HepG2 (cell line): ENCODE measurements around the gene FAM234A.

Experiments used
- GATAD2A ChIP-seq: IDR thresholded peaks from 2 replicates; pipeline ENCODE4 v1.6.1; 2016
- HOXD1 ChIP-seq: sonication (generic); formaldehyde crosslinking; IDR thresholded peaks from 2 replicates; pipeline ENCODE4 v1.5.0; 2020; ENCODE audit warnings: missing genetic modification reagents
- NBN ChIP-seq: fragments of 450-650 bp; conservative IDR thresholded peaks from 2 replicates; pipeline ENCODE4 v1.6.1; 2017
- RFX5 ChIP-seq: IDR thresholded peaks from 2 replicates; pipeline ENCODE4 v1.6.1; 2011; ENCODE audit warnings: low read depth, low read length, improper control_type of control experiment
- SALL2 ChIP-seq: sonication (generic); formaldehyde crosslinking; IDR thresholded peaks from 2 replicates; pipeline ENCODE4 v1.8.1; 2023; ENCODE audit warnings: mild to moderate bottlenecking, missing genetic modification reagents, inconsistent platforms
- TP53 ChIP-seq: sonication (generic); formaldehyde crosslinking; conservative IDR thresholded peaks from 2 replicates; pipeline ENCODE4 v1.4.0; 2020; ENCODE audit warnings: missing genetic modification reagents
- ZBTB7A ChIP-seq: sonication (generic); formaldehyde crosslinking; IDR thresholded peaks from 2 replicates; pipeline ENCODE4 v1.8.0; 2022; ENCODE audit warnings: mild to moderate bottlenecking, missing genetic modification reagents
- ZNF24 ChIP-seq: fragments of 450-650 bp; IDR thresholded peaks from 2 replicates; pipeline ENCODE4 v1.6.1; 2017; ENCODE audit warnings: antibody characterized with exemption, mild to moderate bottlenecking
- TF ChIP-seq, protein P1 (sequence below): sonication (generic); formaldehyde crosslinking; IDR thresholded peaks from 2 replicates; pipeline ENCODE4 v1.4.0; 2020; ENCODE audit warnings: missing genetic modification reagents
- TF ChIP-seq, protein P2 (sequence below): IDR thresholded peaks from 2 replicates; pipeline ENCODE4 v1.6.1; 2016; ENCODE audit warnings: low read depth, control low read depth
- TF ChIP-seq, protein P3 (sequence below): sonication (generic); formaldehyde crosslinking; IDR thresholded peaks from 2 replicates; pipeline ENCODE4 v1.4.0; 2020; ENCODE audit warnings: missing genetic modification reagents, borderline replicate concordance
- TF ChIP-seq, protein P4 (sequence below): sonication (generic); formaldehyde crosslinking; IDR thresholded peaks from 2 replicates; pipeline ENCODE4 v1.4.0; 2020; ENCODE audit warnings: mild to moderate bottlenecking, missing genetic modification reagents

DNA sequence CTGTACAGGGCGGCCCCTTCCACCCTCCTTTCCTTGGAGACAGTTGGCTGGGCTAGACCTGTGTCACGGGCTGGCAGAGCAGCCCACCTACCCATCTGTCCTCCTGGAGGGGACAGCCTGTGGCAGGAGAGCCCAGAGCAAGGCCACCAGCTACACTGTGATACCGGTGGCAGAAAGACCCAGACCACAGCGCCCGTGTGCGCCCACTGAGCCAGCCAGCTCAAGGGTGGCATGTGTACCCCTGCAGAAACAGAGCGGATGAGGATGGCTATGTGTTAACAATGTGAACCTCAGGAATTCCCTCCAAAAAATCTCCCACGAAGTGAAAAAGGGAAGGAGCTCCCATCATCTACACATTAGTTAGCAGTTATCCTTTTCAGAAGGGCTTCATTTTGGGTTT lies 47.3 kb upstream of the FAM234A start:
- TF ChIP-seq NBN (no peak), RFX5 (no peak), HOXD1 (CRISPR knock-in tag) (no peak), ZNF24 (no peak), TP53 (CRISPR knock-in tag) (no peak), GATAD2A (CRISPR knock-in tag) (no peak), SALL2 (CRISPR knock-in tag) (no peak), ZBTB7A (CRISPR knock-in tag) (no peak)
- TF ChIP-seq, protein P1, sequence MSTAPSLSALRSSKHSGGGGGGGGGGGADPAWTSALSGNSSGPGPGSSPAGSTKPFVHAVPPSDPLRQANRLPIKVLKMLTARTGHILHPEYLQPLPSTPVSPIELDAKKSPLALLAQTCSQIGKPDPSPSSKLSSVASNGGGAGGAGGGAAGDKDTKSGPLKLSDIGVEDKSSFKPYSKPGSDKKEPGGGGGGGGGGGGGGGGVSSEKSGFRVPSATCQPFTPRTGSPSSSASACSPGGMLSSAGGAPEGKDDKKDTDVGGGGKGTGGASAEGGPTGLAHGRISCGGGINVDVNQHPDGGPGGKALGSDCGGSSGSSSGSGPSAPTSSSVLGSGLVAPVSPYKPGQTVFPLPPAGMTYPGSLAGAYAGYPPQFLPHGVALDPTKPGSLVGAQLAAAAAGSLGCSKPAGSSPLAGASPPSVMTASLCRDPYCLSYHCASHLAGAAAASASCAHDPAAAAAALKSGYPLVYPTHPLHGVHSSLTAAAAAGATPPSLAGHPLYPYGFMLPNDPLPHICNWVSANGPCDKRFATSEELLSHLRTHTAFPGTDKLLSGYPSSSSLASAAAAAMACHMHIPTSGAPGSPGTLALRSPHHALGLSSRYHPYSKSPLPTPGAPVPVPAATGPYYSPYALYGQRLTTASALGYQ: no peak
- TF ChIP-seq, protein P2, sequence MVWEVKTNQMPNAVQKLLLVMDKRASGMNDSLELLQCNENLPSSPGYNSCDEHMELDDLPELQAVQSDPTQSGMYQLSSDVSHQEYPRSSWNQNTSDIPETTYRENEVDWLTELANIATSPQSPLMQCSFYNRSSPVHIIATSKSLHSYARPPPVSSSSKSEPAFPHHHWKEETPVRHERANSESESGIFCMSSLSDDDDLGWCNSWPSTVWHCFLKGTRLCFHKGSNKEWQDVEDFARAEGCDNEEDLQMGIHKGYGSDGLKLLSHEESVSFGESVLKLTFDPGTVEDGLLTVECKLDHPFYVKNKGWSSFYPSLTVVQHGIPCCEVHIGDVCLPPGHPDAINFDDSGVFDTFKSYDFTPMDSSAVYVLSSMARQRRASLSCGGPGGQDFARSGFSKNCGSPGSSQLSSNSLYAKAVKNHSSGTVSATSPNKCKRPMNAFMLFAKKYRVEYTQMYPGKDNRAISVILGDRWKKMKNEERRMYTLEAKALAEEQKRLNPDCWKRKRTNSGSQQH (CRISPR knock-in tag): no peak
- TF ChIP-seq, protein P3, sequence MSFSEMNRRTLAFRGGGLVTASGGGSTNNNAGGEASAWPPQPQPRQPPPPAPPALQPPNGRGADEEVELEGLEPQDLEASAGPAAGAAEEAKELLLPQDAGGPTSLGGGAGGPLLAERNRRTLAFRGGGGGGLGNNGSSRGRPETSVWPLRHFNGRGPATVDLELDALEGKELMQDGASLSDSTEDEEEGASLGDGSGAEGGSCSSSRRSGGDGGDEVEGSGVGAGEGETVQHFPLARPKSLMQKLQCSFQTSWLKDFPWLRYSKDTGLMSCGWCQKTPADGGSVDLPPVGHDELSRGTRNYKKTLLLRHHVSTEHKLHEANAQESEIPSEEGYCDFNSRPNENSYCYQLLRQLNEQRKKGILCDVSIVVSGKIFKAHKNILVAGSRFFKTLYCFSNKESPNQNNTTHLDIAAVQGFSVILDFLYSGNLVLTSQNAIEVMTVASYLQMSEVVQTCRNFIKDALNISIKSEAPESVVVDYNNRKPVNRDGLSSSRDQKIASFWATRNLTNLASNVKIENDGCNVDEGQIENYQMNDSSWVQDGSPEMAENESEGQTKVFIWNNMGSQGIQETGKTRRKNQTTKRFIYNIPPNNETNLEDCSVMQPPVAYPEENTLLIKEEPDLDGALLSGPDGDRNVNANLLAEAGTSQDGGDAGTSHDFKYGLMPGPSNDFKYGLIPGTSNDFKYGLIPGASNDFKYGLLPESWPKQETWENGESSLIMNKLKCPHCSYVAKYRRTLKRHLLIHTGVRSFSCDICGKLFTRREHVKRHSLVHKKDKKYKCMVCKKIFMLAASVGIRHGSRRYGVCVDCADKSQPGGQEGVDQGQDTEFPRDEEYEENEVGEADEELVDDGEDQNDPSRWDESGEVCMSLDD: no peak
- TF ChIP-seq, protein P4, sequence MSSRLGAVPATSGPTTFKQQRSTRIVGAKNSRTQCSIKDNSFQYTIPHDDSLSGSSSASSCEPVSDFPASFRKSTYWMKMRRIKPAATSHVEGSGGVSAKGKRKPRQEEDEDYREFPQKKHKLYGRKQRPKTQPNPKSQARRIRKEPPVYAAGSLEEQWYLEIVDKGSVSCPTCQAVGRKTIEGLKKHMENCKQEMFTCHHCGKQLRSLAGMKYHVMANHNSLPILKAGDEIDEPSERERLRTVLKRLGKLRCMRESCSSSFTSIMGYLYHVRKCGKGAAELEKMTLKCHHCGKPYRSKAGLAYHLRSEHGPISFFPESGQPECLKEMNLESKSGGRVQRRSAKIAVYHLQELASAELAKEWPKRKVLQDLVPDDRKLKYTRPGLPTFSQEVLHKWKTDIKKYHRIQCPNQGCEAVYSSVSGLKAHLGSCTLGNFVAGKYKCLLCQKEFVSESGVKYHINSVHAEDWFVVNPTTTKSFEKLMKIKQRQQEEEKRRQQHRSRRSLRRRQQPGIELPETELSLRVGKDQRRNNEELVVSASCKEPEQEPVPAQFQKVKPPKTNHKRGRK: no peak
